MCF 10A (cell line): ENCODE data around the gene FARS2. TPM values are rescaled to one million over a fixed set of nuclear protein-coding genes. Genes with fewer than 3 reads are reported as not detected.

ENCODE experiments used
- BruUV-seq: library from RNA; stranded (reverse); fragments of 400-500 nt; replicated peaks from 2 replicates; lab custom pipeline; 2021; lab: Mats Ljungman, UMichigan
- CTCF ChIA-PET: fragments of 300-600 bp; sonication (Branson Sonifier 250); formaldehyde crosslinking; extraction: SDS; loops from one replicate; lab custom pipeline; 2021; ENCODE audit warnings: antibody characterized with exemption, inconsistent platforms; lab: Yijun Ruan, JAX
- POLR2A ChIA-PET: fragments of 300-600, 350-650 bp; sonication (Branson Sonifier 250); formaldehyde crosslinking; extraction: SDS; loops from one replicate; lab custom pipeline; 2020; ENCODE audit warnings: antibody characterized with exemption, inconsistent platforms; lab: Yijun Ruan, JAX
- DNase-seq: peaks from one replicate; pipeline ENCODE4 v3.0.0-alpha.2; 2018; ENCODE audit not compliant: unreplicated experiment
- H3K27ac Mint-ChIP-seq: one replicate; pipeline ENCODE4 v1.8.0; 2022; ENCODE audit warnings: mild to moderate bottlenecking, low read depth, mixed read lengths; ENCODE audit not compliant: unreplicated experiment
- H3K27me3 Mint-ChIP-seq: one replicate; pipeline ENCODE4 v1.8.0; 2022; ENCODE audit warnings: mixed read lengths; ENCODE audit not compliant: insufficient read depth, unreplicated experiment
- H3K36me3 Mint-ChIP-seq: one replicate; pipeline ENCODE4 v1.8.0; 2022; ENCODE audit warnings: mild to moderate bottlenecking, moderate library complexity, mixed read lengths; ENCODE audit not compliant: insufficient read depth, unreplicated experiment
- H3K4me1 Mint-ChIP-seq: one replicate; pipeline ENCODE4 v1.8.0; 2022; ENCODE audit warnings: mixed read lengths; ENCODE audit not compliant: insufficient read depth, unreplicated experiment
- H3K4me3 Mint-ChIP-seq: one replicate; pipeline ENCODE4 v1.8.0; 2022; ENCODE audit warnings: mild to moderate bottlenecking, moderate library complexity, mixed read lengths; ENCODE audit not compliant: unreplicated experiment
- H3K9me3 Mint-ChIP-seq: one replicate; pipeline ENCODE4 v1.8.0; 2022; ENCODE audit warnings: mixed read lengths; ENCODE audit not compliant: unreplicated experiment
- intact Hi-C: fragments of 100-400 bp; cut with micrococcal nuclease; formaldehyde crosslinking; loops from 2 replicates; pipeline ENCODE4 v1.14.1; 2022
- total RNA-seq: library from RNA; stranded (reverse); gene quantifications from 2 replicates; pipeline ENCODE4 v1.2.3, GENCODE V29; 2022
- TF ChIP-seq, protein P1 (sequence below): fragments of 200-600 bp; IDR thresholded peaks from one replicate; pipeline ENCODE4 v1.8.0; 2022; ENCODE audit warnings: antibody characterized with exemption, mild to moderate bottlenecking; ENCODE audit not compliant: unreplicated experiment

Gene FARS2
- total RNA-seq, 1 experiment from 2014 or later: 18.2 TPM

DNA sequence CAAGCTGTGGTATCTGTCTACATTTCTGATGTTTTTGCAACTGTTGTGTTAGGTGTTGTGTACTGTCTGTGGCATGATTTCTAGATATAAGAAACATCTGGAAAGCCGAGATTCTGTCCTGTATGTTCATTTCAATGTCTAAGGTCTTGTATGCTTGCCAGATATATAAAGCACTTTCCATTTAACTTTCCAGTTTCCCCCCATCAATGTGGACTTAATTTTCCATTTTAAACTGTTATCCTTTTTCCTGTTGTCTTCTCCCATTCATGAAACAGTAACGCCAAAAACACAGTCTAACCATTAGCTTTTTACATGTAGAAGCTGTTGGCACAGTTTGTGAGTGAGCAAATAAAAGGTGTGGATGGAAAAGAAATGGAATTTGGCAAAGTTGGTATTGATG is 181.6 kb downstream of the FARS2 start:
- intact Hi-C loops: no loop called here
- Mint-ChIP-seq H3K27ac (no peak overlapping the region), H3K27me3 (no peaks in the 10 kb centered on the region), H3K4me1 (no peaks in the 10 kb centered on the region), H3K4me3 (no peak overlapping the region), H3K36me3 (no peaks in the 10 kb centered on the region), H3K9me3 (no peaks in the 10 kb centered on the region)
- no TSS peak for BruUV-seq
- ChIA-PET CTCF (no interaction called here), POLR2A (no interaction called here)
- TF ChIP-seq, protein P1, sequence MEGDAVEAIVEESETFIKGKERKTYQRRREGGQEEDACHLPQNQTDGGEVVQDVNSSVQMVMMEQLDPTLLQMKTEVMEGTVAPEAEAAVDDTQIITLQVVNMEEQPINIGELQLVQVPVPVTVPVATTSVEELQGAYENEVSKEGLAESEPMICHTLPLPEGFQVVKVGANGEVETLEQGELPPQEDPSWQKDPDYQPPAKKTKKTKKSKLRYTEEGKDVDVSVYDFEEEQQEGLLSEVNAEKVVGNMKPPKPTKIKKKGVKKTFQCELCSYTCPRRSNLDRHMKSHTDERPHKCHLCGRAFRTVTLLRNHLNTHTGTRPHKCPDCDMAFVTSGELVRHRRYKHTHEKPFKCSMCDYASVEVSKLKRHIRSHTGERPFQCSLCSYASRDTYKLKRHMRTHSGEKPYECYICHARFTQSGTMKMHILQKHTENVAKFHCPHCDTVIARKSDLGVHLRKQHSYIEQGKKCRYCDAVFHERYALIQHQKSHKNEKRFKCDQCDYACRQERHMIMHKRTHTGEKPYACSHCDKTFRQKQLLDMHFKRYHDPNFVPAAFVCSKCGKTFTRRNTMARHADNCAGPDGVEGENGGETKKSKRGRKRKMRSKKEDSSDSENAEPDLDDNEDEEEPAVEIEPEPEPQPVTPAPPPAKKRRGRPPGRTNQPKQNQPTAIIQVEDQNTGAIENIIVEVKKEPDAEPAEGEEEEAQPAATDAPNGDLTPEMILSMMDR: no peak
- DNase-seq: no peak

DNA sequence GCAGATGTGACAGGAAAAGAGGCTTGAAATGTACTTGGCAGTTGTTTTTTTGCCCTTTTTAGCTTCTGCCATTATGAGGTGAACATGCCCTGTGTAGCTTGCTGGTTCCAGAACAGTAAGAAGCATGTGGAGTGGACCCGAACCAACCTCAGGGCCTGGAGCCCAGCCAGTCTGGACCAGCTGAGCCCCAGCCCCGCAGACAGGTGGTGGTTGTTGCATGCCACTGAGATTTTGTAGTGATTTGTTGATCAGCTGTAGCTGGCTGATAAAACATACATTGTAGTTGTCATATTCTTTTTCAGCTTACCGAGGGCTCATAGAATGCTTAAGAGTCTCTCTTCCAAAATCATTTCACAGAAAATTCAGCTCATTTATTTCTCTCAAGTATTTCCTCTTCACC is 182.2 kb downstream of the FARS2 start:
- H3K36me3 Mint-ChIP-seq: no peaks in the 10 kb centered on the region
- H3K9me3 Mint-ChIP-seq: no peaks in the 10 kb centered on the region
- TF ChIP-seq, protein P1: no peak
- DNase-seq: no peak
- no peak overlapping the region for H3K27ac Mint-ChIP-seq
- H3K27me3 Mint-ChIP-seq: no peaks in the 10 kb centered on the region
- intact Hi-C loops: no loop called here
- no peaks in the 10 kb centered on the region for H3K4me1 Mint-ChIP-seq
- CTCF ChIA-PET: interaction anchor here (0.6 kb wide), 2 partner anchors 16 to 21 kb away, joined by 3 to 5 read pairs; no protein-coding TSS in a partner anchor
- BruUV-seq: no TSS peak
- no peak overlapping the region for H3K4me3 Mint-ChIP-seq
- POLR2A ChIA-PET: interaction anchor here (0.7 kb wide), 1 partner anchor 480 kb away, joined by 3 read pairs; no protein-coding TSS in a partner anchor

DNA sequence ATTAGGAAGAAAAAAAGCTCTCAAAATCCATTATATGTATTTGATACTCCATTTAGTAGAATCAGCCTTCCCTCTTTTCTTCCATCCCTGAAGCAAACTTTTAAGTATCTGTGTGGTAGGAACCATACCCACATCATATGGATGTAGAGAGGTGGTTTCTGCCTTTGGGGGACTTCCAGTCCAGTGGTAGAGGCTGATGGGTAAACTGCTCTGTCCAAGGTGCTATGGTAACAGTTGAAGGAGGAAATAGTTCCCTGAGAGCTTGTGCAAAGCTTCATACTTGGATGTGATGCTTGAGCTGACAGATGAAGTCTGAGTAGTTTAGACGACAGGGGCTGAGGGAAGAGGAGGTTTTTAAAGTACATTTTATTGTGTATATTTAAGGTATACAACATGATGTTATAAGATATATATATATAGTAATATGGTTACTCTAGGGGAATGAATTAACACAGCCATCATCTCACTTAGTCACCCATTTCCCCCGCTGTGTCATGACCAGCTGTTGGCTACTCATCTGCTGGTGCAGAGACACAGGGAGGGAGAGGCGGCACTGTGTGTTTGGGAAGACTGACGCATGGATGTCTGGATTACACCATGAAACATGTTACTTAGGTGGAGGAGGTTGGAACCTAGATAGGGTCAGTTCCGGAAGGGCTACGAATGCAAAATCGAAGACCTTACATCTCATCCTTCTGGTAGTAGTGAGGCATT is 185.2 kb downstream of the FARS2 start:
- ChIA-PET POLR2A (interaction anchor here (2.0 kb wide), 1 partner anchor 11 kb away, joined by 5 read pairs; no protein-coding TSS in a partner anchor), CTCF (no interaction called here)
- Mint-ChIP-seq H3K27me3 (no peaks in the 10 kb centered on the region), H3K4me3 (no peak overlapping the region), H3K4me1 (no peaks in the 10 kb centered on the region), H3K27ac (no peak overlapping the region), H3K9me3 (no peaks in the 10 kb centered on the region), H3K36me3 (no peaks in the 10 kb centered on the region)
- intact Hi-C loops: no loop called here
- peak; percentile 21 for DNase-seq
- TF ChIP-seq, protein P1: no peak
- BruUV-seq: no TSS peak

DNA sequence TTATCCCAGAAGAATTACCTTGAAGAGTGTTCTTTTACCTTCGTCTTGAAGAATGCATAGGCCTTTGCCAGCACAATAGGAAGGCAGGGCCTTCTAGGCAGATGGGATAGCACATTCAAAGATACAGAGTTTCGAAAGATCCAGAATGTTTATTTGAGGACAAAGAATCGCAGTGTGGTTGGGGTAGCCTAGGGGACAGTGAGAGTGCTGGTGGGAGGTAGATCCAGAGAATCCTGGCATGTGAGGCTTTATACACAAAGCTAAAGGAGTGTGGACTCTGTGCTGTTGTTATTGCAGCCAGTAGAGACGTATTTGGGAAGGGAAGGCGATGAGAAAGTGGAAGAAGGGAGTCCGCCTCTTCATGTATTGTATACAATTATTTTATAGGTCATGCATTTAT is 186.6 kb downstream of the FARS2 start:
- ChIA-PET POLR2A (no interaction called here), CTCF (no interaction called here)
- TF ChIP-seq, protein P1: no peak
- DNase-seq: no peak
- Mint-ChIP-seq H3K27me3 (no peaks in the 10 kb centered on the region), H3K36me3 (no peaks in the 10 kb centered on the region), H3K4me3 (no peak overlapping the region), H3K9me3 (no peaks in the 10 kb centered on the region), H3K4me1 (peaks cover 6% of the 10 kb centered on the region), H3K27ac (no peak overlapping the region)
- intact Hi-C loops: no loop called here
- no TSS peak for BruUV-seq
